HepG2 (cell line): ENCODE measurements around the gene CELF2.

ENCODE experiments used
- CTCF ChIP-seq: sonication (generic); formaldehyde crosslinking; IDR thresholded peaks from 2 replicates; pipeline ENCODE4 v1.5.0; 2020; ENCODE audit warnings: mild to moderate bottlenecking, missing genetic modification reagents, moderate library complexity
- FOXK2 ChIP-seq: fragments of 450-650 bp; IDR thresholded peaks from 2 replicates; pipeline ENCODE4 v1.6.1; 2016
- GMEB1 ChIP-seq: sonication (generic); formaldehyde crosslinking; IDR thresholded peaks from 2 replicates; pipeline ENCODE4 v1.5.1; 2020; ENCODE audit warnings: missing genetic modification reagents, mild to moderate bottlenecking, borderline replicate concordance
- KDM5A ChIP-seq: fragments of 200-600 bp; sonication (generic); IDR thresholded peaks from 2 replicates; pipeline ENCODE4 v1.7.0; 2018; ENCODE audit warnings: antibody characterized with exemption, mild to moderate bottlenecking, low read length, borderline replicate concordance
- MXI1 ChIP-seq: IDR thresholded peaks from 3 replicates; pipeline ENCODE4 v1.6.1; 2012; ENCODE audit warnings: low read depth, low read length, inconsistent platforms, borderline replicate concordance
- PHF8 ChIP-seq: sonication (generic); formaldehyde crosslinking; IDR thresholded peaks from 2 replicates; pipeline ENCODE4 v1.5.0; 2020; ENCODE audit warnings: missing genetic modification reagents
- POLR2A ChIP-seq, 2 experiments: IDR thresholded peaks; 2 replicates each; pipeline ENCODE4 v1.6.1; 2011; ENCODE audit warnings: low read depth in 2 of 2, low read length in 2 of 2, mild to moderate bottlenecking in 1 of 2, moderate library complexity in 1 of 2; ENCODE audit not compliant: insufficient read depth in 1 of 2
- POLR2AphosphoS5 ChIP-seq: IDR thresholded peaks from 2 replicates; pipeline ENCODE4 v1.6.1; 2012; ENCODE audit warnings: low read depth, low read length
- ZBTB33 ChIP-seq: sonication (generic); formaldehyde crosslinking; IDR thresholded peaks from 2 replicates; pipeline ENCODE4 v1.4.0; 2020; ENCODE audit warnings: missing genetic modification reagents
- ZNF274 ChIP-seq: sonication (generic); formaldehyde crosslinking; IDR thresholded peaks from 2 replicates; pipeline ENCODE4 v1.5.1; 2020; ENCODE audit warnings: mild to moderate bottlenecking, missing genetic modification reagents
- ZNF761 ChIP-seq: sonication (generic); formaldehyde crosslinking; conservative IDR thresholded peaks from 2 replicates; pipeline ENCODE4 v1.4.0; 2020; ENCODE audit warnings: mild to moderate bottlenecking, missing genetic modification reagents
- ZNF772 ChIP-seq: sonication (generic); formaldehyde crosslinking; IDR thresholded peaks from 2 replicates; pipeline ENCODE4 v1.5.0; 2020; ENCODE audit warnings: mild to moderate bottlenecking, missing genetic modification reagents

- TF ChIP-seq CTCF (CRISPR knock-in tag) (no peak), ZNF274 (CRISPR knock-in tag) (no peak), PHF8 (CRISPR knock-in tag) (no peak), POLR2A (IDR thresholded peaks at IDR 0.05; ENCODE audit: insufficient read depth in 1 of 2, low read depth in 2 of 2, low read length in 2 of 2) (no peak), ZBTB33 (CRISPR knock-in tag) (no peak), FOXK2 (no peak), ZNF772 (CRISPR knock-in tag) (no peak), MXI1 (no peak), ZNF761 (no peak), GMEB1 (CRISPR knock-in tag) (no peak), POLR2AphosphoS5 (no peak), KDM5A (no peak)
Observed at GRCh38 chr10:11257440-11258090, 239.9 kb downstream of the CELF2 start.
